Measurements from ENCODE around the gene NR6A1. TPM values are rescaled to one million over a fixed set of nuclear protein-coding genes. Genes with fewer than 3 reads are reported as not detected.
"Not testable (repeated sequence)": the region's sequence is repeated elsewhere in the genome, so short reads cannot be mapped to it uniquely, and the experiment has no call there.

The NR6A1 gene
- total RNA-seq, 1 donor from 2014 or later, result 60.7 TPM

DNA sequence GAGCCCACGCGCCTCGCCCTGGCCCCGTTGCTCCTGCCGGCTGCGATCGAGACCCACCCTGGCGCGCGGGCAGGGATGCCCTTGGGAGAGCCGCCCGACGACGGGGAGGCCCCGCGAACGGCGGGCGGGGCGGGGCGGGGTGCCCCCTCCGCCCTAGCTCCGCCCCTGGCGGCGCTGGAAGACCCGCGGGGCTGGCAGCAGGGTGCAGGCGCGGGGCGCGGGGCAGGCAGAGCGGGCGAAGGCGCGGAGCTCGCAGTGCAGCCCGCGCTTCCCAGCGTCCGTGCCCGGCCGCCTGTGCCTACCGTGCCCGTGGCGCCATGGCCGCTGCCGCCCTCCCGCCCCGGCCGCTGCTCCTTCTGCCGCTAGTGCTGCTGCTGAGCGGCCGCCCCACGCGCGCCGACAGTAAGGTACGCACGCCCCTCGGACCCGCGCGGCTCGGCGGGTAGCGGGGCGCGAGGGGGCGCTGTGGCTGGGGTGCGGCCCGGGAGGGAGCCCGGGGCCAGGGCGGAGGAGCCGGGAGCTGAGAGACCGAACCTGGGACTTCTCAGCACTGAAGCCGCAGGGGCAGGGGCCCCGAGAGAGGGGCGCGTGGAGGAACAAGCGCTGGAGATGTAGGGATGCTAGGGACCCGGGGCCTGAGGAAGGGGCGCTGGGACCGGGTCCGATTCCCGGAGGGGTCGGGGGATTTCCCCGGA lies 6.0 kb upstream of the NR6A1 start, which contains the start of gene OLFML2A:
OLFML2A (plus strand) TSS at position 180 of the 695 bp plus-strand sequence; CDS start at position 318, 138 bp downstream.
- DNase-seq (ENCODE audit: low read depth, low spot score), result peak; percentile 31
- Mint-ChIP-seq H3K27ac (ENCODE audit: unreplicated experiment) (no peak within 1 kb of the TSS), H3K27me3 (ENCODE audit: low read depth) (peaks cover 61% of the 10 kb centered on the region)

GRCh38 chr9:124776618-124776953 lies 5.5 kb upstream of the NR6A1 start:
- no peak for DNase-seq (ENCODE audit: low read depth, low spot score)
- H3K27ac Mint-ChIP-seq (ENCODE audit: unreplicated experiment), result no peak overlapping the region
- H3K4me1 Mint-ChIP-seq, result peaks cover 30% of the 10 kb centered on the region
- TF ChIP-seq, protein P1, sequence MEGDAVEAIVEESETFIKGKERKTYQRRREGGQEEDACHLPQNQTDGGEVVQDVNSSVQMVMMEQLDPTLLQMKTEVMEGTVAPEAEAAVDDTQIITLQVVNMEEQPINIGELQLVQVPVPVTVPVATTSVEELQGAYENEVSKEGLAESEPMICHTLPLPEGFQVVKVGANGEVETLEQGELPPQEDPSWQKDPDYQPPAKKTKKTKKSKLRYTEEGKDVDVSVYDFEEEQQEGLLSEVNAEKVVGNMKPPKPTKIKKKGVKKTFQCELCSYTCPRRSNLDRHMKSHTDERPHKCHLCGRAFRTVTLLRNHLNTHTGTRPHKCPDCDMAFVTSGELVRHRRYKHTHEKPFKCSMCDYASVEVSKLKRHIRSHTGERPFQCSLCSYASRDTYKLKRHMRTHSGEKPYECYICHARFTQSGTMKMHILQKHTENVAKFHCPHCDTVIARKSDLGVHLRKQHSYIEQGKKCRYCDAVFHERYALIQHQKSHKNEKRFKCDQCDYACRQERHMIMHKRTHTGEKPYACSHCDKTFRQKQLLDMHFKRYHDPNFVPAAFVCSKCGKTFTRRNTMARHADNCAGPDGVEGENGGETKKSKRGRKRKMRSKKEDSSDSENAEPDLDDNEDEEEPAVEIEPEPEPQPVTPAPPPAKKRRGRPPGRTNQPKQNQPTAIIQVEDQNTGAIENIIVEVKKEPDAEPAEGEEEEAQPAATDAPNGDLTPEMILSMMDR (conservative IDR thresholded peaks at IDR 0.05), result no peak
- H3K27me3 Mint-ChIP-seq (ENCODE audit: low read depth), result peaks cover 62% of the 10 kb centered on the region
- peak overlapping the region; percentile 73 for H3K4me3 Mint-ChIP-seq
- H3K36me3 Mint-ChIP-seq (ENCODE audit: low read depth), result no peaks in the 10 kb centered on the region
- no peaks in the 10 kb centered on the region for H3K9me3 Mint-ChIP-seq

More for the DNA sequence above, 6.0 kb upstream of the NR6A1 start, which contains the start of gene OLFML2A:
- TF ChIP-seq, protein P1 (conservative IDR thresholded peaks at IDR 0.05), result peak; percentile 57
- peaks cover 28% of the 10 kb centered on the region for H3K4me1 Mint-ChIP-seq
- no peaks in the 10 kb centered on the region for H3K9me3 Mint-ChIP-seq
- peak within 1 kb of the TSS; percentile 73 for H3K4me3 Mint-ChIP-seq
- H3K36me3 Mint-ChIP-seq (ENCODE audit: low read depth), result no peaks in the 10 kb centered on the region

- Mint-ChIP-seq H3K4me3 (peak overlapping the region; percentile 87), H3K27me3 (ENCODE audit: low read depth) (peaks cover 72% of the 10 kb centered on the region), H3K4me1 (peaks cover 34% of the 10 kb centered on the region), H3K36me3 (ENCODE audit: low read depth) (no peaks in the 10 kb centered on the region), H3K9me3 (no peaks in the 10 kb centered on the region), H3K27ac (ENCODE audit: unreplicated experiment) (no peak overlapping the region)
- DNase-seq (ENCODE audit: low read depth, low spot score), result peak; percentile 97
- TF ChIP-seq, protein P1 (conservative IDR thresholded peaks at IDR 0.05), result peak; percentile 90
Measured at GRCh38 chr9:124774129-124774978, 3.2 kb upstream of the NR6A1 start.

DNA sequence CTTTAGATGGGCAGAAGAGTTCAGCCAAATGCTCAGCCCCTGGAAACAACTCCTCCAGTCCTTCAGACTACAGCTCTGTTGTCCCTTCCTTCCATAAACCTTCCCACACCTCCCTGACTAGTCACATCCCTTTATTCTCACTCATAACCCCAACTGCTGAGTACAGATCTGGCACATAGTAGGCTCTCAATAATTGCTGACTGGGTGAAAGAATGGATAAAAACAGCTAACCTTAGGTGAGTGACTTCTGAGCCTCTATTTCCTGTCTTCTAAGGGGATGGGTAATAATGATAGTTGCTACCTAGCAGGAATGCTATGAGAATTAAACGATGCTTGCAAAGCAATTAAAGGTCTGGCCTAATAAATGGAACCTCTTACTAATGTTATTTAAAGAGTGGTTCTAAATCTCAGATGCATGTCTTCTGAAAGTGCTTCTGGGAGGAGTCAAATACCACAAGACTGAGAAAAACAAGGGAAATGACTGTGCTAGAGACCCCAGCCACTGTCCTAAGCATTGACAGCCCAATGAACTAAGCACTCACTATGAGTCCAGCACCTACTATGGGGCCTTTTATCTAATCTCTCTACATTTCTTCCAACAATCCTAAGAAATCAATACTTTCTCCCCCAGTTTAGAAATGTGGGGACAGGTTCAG lies 2.5 kb upstream of the NR6A1 start:
- H3K27me3 Mint-ChIP-seq (ENCODE audit: low read depth), result peaks cover 72% of the 10 kb centered on the region
- no peaks in the 10 kb centered on the region for H3K9me3 Mint-ChIP-seq
- TF ChIP-seq, protein P1 (conservative IDR thresholded peaks at IDR 0.05), result no peak
- no peak overlapping the region for H3K27ac Mint-ChIP-seq (ENCODE audit: unreplicated experiment)
- no peak for DNase-seq (ENCODE audit: low read depth, low spot score)
- H3K36me3 Mint-ChIP-seq (ENCODE audit: low read depth), result no peaks in the 10 kb centered on the region
- peak overlapping the region; percentile 87 for H3K4me3 Mint-ChIP-seq
- peaks cover 34% of the 10 kb centered on the region for H3K4me1 Mint-ChIP-seq

- H3K9me3 Mint-ChIP-seq; DNase-seq (ENCODE audit: low read depth, low spot score); H3K36me3 Mint-ChIP-seq (ENCODE audit: low read depth); H3K27ac Mint-ChIP-seq (ENCODE audit: unreplicated experiment): not testable (repeated sequence)
- Mint-ChIP-seq H3K4me1 (peaks cover 38% of the 10 kb centered on the region), H3K4me3 (peak overlapping the region; percentile 89), H3K27me3 (ENCODE audit: low read depth) (peaks cover 76% of the 10 kb centered on the region)
Measured at GRCh38 chr9:124772877-124773276, 1.8 kb upstream of the NR6A1 start.
